GM19324 (cell line): Measurements from ENCODE around the gene NHP2.
"Not testable (repeated sequence)": the region's sequence is repeated elsewhere in the genome, so short reads cannot be mapped to it uniquely, and the experiment has no call there.

Experiments used
- ATAC-seq: cut with Tn5 transposase; IDR thresholded peaks from one replicate; pipeline ENCODE4 v1.9.1; 2021; ENCODE audit warnings: mild to moderate bottlenecking, moderate library complexity; ENCODE audit not compliant: unreplicated experiment, low FRiP score

Gene NHP2

GRCh38 chr5:178136990-178137389 is 16.7 kb downstream of the NHP2 start:
- ATAC-seq = no peak

- ATAC-seq = no peak
These were observed 22.2 kb downstream of the NHP2 start for GRCh38 chr5:178131446-178131996.

- peak; percentile 91 for ATAC-seq
These were observed 22.9 kb downstream of the NHP2 start, which contains the start of gene RMND5B for GRCh38 chr5:178130576-178131445. TSS of gene RMND5B (plus strand) at chr5:178131014. CDS start at chr5:178138120, 7,106 bp downstream.

GRCh38 chr5:178130234-178130575 is 23.5 kb downstream of the NHP2 start:
- ATAC-seq = not testable (repeated sequence)

GRCh38 chr5:178129296-178129695 is 24.4 kb downstream of the NHP2 start:
- ATAC-seq = no peak

- ATAC-seq = not testable (repeated sequence)
These were observed 26.2 kb downstream of the NHP2 start for GRCh38 chr5:178127300-178128009.

- ATAC-seq = no peak
These were observed 27.1 kb downstream of the NHP2 start for GRCh38 chr5:178126556-178126955.

GRCh38 chr5:178125253-178125906 is 28.3 kb downstream of the NHP2 start:
- ATAC-seq = no peak

- no peak for ATAC-seq
These were observed 29.4 kb downstream of the NHP2 start for GRCh38 chr5:178123966-178124925.

- ATAC-seq = no peak
These were observed 30.4 kb downstream of the NHP2 start for GRCh38 chr5:178123094-178123965.

GRCh38 chr5:178122346-178122745 is 31.3 kb downstream of the NHP2 start:
- ATAC-seq = no peak

- ATAC-seq = peak; percentile 1
These were observed 32.1 kb downstream of the NHP2 start for GRCh38 chr5:178121391-178122276.

GRCh38 chr5:178120607-178121357 is 32.9 kb downstream of the NHP2 start:
- ATAC-seq = peak; percentile 86

- no peak for ATAC-seq
These were observed 33.6 kb downstream of the NHP2 start for GRCh38 chr5:178119915-178120606.

- no peak for ATAC-seq
These were observed 35.6 kb downstream of the NHP2 start for GRCh38 chr5:178117923-178118701.
